Cardiac muscle cell (in vitro differentiated cells and primary cell): ENCODE measurements around the gene BCR. TPM values are rescaled to one million over a fixed set of nuclear protein-coding genes. Genes with fewer than 3 reads are reported as not detected.

Experiments
- DNase-seq, 2 donors: peaks; one replicate each; pipeline versions ENCODE4 v3.0.0 to v3.0.0-alpha.2; 2010 to 2017; ENCODE audit warnings: low read depth in 1 of 2, low spot score in 1 of 2
- H3K27ac ChIP-seq: fragments of 200-600 bp; sonication (generic); 2 replicates; pipeline ENCODE4 v1.5.1; 2016
- H3K27me3 ChIP-seq: fragments of 200-600 bp; sonication (generic); 2 replicates; pipeline ENCODE4 v1.6.0; 2016; ENCODE audit warnings: control low read depth
- H3K36me3 ChIP-seq: fragments of 200-600 bp; sonication (generic); 2 replicates; pipeline ENCODE4 v1.5.1; 2016; ENCODE audit warnings: control low read depth
- H3K4me1 ChIP-seq: fragments of 200-600 bp; sonication (generic); 2 replicates; pipeline ENCODE4 v1.8.1; 2017; ENCODE audit warnings: low read depth, mild to moderate bottlenecking, mixed run types
- H3K4me3 ChIP-seq: fragments of 200-600 bp; sonication (generic); 2 replicates; pipeline ENCODE4 v1.5.1; 2016; ENCODE audit warnings: mild to moderate bottlenecking
- H3K9me3 ChIP-seq: fragments of 200-600 bp; sonication (generic); 2 replicates; pipeline ENCODE4 v1.5.1; 2017; ENCODE audit warnings: low read depth, mild to moderate bottlenecking, control low read depth
- polyA plus RNA-seq: library from polyadenylated mRNA; unstranded; fragments of >200 nt; fragmentation: Nextera tagmentation; extraction: Ambion mirVana; gene quantifications from 2 replicates; pipeline ENCODE4 v1.2.1, GENCODE V29; 2016
- total RNA-seq: library from RNA; depleted of rRNA; stranded (reverse); fragments of >200 nt; gene quantifications from 2 replicates; pipeline ENCODE4 v1.2.3, GENCODE V29; 2016
- TF ChIP-seq, protein P1 (sequence below): IDR thresholded peaks from 2 replicates; pipeline ENCODE4 v1.5.1; 2012; ENCODE audit warnings: low read depth, mild to moderate bottlenecking, low read length

BCR gene
- total and polyA plus RNA-seq, 2 experiments from 2014 or later: 30.9 to 53.1 TPM

DNA sequence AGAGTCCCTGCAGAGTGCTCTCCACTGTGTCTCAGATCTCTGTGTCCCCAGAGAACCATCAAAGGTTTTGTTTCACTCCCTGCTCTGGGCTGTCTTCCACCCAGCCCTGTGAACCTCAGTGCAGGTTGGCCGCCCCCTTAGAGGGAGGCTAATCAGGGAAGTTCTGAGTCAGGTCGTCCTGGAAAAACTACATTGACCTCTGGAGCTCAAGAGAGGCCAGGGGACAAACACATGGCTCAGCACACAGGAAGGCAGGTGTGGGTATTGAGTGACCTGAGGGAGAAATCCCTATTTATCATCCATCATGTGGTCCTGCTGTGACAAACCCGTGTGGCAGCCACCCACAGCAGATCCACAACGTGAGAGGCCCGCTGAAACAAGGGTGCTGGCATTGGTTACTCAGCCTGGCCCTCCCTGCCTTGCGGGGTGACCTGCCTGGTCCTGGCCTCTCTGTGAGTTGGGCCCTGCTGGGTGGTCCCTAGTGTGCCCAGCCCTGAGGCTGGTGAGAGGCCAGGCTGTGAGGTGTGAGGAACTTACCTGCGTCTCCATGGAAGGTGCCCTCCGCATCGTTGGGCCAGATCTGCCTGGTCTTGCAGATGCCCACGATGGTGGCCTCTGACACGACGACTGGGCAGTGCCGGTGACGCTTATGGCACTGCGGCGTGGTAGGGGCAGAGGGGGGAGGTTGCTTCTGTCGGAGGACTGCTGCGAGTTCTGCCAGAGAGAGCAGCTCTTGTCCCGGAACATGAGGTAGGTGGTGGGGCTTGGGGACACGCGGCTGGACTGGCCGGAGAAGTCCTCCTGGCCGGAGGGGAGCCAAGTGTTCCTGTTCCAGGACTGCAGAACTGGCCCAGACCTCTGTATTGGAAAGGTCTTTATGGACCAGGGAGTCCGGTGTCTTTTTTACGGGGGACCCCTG lies 669 bp upstream of the BCR start:
- H3K27me3 ChIP-seq: no peaks in the 10 kb centered on the region
- H3K36me3 ChIP-seq: no peaks in the 10 kb centered on the region
- DNase-seq: peak in 1 of 2 donors; percentile 18
- no peaks in the 10 kb centered on the region for H3K9me3 ChIP-seq
- peak overlapping the region; percentile 76 for H3K4me3 ChIP-seq
- no peak overlapping the region for H3K27ac ChIP-seq
- H3K4me1 ChIP-seq: peaks cover 21% of the 10 kb centered on the region
- TF ChIP-seq, protein P1, sequence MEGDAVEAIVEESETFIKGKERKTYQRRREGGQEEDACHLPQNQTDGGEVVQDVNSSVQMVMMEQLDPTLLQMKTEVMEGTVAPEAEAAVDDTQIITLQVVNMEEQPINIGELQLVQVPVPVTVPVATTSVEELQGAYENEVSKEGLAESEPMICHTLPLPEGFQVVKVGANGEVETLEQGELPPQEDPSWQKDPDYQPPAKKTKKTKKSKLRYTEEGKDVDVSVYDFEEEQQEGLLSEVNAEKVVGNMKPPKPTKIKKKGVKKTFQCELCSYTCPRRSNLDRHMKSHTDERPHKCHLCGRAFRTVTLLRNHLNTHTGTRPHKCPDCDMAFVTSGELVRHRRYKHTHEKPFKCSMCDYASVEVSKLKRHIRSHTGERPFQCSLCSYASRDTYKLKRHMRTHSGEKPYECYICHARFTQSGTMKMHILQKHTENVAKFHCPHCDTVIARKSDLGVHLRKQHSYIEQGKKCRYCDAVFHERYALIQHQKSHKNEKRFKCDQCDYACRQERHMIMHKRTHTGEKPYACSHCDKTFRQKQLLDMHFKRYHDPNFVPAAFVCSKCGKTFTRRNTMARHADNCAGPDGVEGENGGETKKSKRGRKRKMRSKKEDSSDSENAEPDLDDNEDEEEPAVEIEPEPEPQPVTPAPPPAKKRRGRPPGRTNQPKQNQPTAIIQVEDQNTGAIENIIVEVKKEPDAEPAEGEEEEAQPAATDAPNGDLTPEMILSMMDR: no peak

DNA sequence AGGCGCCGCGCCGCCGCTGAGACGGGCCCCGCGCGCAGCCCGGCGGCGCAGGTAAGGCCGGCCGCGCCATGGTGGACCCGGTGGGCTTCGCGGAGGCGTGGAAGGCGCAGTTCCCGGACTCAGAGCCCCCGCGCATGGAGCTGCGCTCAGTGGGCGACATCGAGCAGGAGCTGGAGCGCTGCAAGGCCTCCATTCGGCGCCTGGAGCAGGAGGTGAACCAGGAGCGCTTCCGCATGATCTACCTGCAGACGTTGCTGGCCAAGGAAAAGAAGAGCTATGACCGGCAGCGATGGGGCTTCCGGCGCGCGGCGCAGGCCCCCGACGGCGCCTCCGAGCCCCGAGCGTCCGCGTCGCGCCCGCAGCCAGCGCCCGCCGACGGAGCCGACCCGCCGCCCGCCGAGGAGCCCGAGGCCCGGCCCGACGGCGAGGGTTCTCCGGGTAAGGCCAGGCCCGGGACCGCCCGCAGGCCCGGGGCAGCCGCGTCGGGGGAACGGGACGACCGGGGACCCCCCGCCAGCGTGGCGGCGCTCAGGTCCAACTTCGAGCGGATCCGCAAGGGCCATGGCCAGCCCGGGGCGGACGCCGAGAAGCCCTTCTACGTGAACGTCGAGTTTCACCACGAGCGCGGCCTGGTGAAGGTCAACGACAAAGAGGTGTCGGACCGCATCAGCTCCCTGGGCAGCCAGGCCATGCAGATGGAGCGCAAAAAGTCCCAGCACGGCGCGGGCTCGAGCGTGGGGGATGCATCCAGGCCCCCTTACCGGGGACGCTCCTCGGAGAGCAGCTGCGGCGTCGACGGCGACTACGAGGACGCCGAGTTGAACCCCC lies 798 bp downstream of the BCR start:
- no peaks in the 10 kb centered on the region for H3K27me3 ChIP-seq
- no peaks in the 10 kb centered on the region for H3K9me3 ChIP-seq
- H3K36me3 ChIP-seq: no peaks in the 10 kb centered on the region
- peak in 1 of 2 donors; percentile 30 for DNase-seq
- H3K4me1 ChIP-seq: peaks cover 21% of the 10 kb centered on the region
- H3K27ac ChIP-seq: no peak overlapping the region
- TF ChIP-seq, protein P1: no peak
- H3K4me3 ChIP-seq: peak overlapping the region; percentile 76

DNA sequence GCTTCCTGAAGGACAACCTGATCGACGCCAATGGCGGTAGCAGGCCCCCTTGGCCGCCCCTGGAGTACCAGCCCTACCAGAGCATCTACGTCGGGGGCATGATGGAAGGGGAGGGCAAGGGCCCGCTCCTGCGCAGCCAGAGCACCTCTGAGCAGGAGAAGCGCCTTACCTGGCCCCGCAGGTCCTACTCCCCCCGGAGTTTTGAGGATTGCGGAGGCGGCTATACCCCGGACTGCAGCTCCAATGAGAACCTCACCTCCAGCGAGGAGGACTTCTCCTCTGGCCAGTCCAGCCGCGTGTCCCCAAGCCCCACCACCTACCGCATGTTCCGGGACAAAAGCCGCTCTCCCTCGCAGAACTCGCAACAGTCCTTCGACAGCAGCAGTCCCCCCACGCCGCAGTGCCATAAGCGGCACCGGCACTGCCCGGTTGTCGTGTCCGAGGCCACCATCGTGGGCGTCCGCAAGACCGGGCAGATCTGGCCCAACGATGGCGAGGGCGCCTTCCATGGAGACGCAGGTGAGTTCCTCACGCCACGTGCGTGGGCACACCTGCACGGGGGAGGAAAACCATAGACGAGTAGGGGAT lies 1.5 kb downstream of the BCR start:
- H3K4me3 ChIP-seq: peak overlapping the region; percentile 76
- no peak for DNase-seq
- H3K9me3 ChIP-seq: no peaks in the 10 kb centered on the region
- H3K36me3 ChIP-seq: no peaks in the 10 kb centered on the region
- peaks cover 21% of the 10 kb centered on the region for H3K4me1 ChIP-seq
- H3K27ac ChIP-seq: no peak overlapping the region
- H3K27me3 ChIP-seq: no peaks in the 10 kb centered on the region
- TF ChIP-seq, protein P1: no peak

DNA sequence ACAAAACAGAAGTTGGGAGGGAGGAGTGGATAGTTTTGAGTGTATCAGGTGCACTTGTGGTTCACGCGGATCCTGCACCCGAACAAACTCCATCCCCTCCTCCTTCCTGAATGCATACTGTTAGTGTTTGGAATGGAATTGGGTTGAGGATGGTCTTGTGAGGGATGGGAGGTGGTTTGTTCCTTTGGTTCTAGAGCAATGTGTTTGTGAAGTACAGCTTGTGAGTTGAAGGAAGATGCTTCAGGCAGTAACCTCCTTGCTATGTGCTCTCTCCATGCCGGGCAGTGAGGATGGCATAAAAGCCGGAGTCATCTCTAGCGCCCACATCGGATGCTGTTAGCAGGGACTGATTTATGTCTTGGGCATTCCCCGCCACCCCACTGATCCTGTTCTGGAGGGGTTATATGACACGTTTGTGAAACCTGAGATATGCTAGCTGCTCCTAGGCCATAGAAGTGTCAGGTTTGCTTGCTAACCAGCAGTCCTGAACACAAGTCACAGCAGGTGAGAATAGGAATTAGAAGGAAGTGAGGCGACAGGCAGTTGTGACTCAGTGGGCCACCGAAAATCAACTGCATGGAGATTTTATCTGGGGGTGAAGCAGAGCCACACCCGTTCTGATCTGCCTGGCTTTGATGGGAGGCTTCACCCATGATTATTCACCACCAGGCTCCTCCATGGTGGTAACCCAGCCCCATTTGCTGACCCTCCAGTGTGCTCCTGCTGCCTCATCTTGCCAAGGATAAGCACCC lies 2.2 kb downstream of the BCR start:
- Histone ChIP-seq H3K27ac (peak overlapping the region; percentile 23), H3K4me1 (peaks cover 21% of the 10 kb centered on the region), H3K4me3 (peak overlapping the region; percentile 76), H3K36me3 (no peaks in the 10 kb centered on the region), H3K9me3 (no peaks in the 10 kb centered on the region), H3K27me3 (no peaks in the 10 kb centered on the region)
- TF ChIP-seq, protein P1: no peak
- peak in 1 of 2 donors; percentile 43 for DNase-seq
